SK-N-MC (cell line): ENCODE measurements around the gene UBE2F.
"Not testable (repeated sequence)": the region's sequence is repeated elsewhere in the genome, so short reads cannot be mapped to it uniquely, and the experiment has no call there.

Experiments used
- DNase-seq: peaks from one replicate; pipeline ENCODE4 v3.0.0-alpha.2; 2011; ENCODE audit warnings: low read depth, low spot score
- H3K27ac ChIP-seq: fragments of 200-600 bp; sonication (generic); 2 replicates; pipeline ENCODE4 v1.5.1; 2016; ENCODE audit warnings: mixed run types
- H3K36me3 ChIP-seq: fragments of 200-600 bp; sonication (generic); 2 replicates; pipeline ENCODE4 v1.6.1; 2017; ENCODE audit warnings: antibody characterized with exemption, low read length, mixed read lengths; ENCODE audit not compliant: insufficient read depth
- H3K4me3 ChIP-seq: fragments of 200-600 bp; sonication (generic); 2 replicates; pipeline ENCODE4 v1.5.1; 2016
- H3K9ac ChIP-seq: fragments of 200-600 bp; sonication (generic); 2 replicates; pipeline ENCODE4 v1.8.0; 2017; ENCODE audit warnings: mixed run types, mixed read lengths; ENCODE audit not compliant: insufficient read length
- H3K9me3 ChIP-seq: fragments of 200-600 bp; sonication (generic); 2 replicates; pipeline ENCODE4 v1.6.1; 2017; ENCODE audit warnings: low read depth, mild to moderate bottlenecking, antibody characterized with exemption, low read length, moderate library complexity, mixed read lengths
- EZH2 ChIP-seq: fragments of 200-600 bp; sonication (generic); IDR thresholded peaks from one replicate; pipeline ENCODE4 v1.6.1; 2017; ENCODE audit warnings: antibody characterized with exemption
- FOXP2 ChIP-seq: optimal IDR thresholded peaks from 2 replicates; pipeline ENCODE3; 2011; ENCODE audit warnings: mild to moderate bottlenecking, moderate library complexity; ENCODE audit not compliant: insufficient read depth; ENCODE audit errors: extremely low read length, control extremely low read depth
- POLR2AphosphoS5 ChIP-seq: IDR thresholded peaks from 2 replicates; pipeline ENCODE4 v1.6.1; 2012; ENCODE audit warnings: mild to moderate bottlenecking, low read depth, low read length, borderline replicate concordance

Gene UBE2F

GRCh38 chr2:237955640-237956401, 11.0 kb upstream of the UBE2F start:
- H3K9me3 ChIP-seq = no peaks in the 10 kb centered on the region
- DNase-seq = no peak
- 0 out of 2 replicates have a peak overlapping the region, but pooled peaks have one; percentile 68 for H3K27ac ChIP-seq
- no peaks in the 10 kb centered on the region for H3K36me3 ChIP-seq
- H3K9ac ChIP-seq = no peak overlapping the region
- TF ChIP-seq POLR2AphosphoS5 = no peak
- H3K4me3 ChIP-seq = no peak overlapping the region

DNA sequence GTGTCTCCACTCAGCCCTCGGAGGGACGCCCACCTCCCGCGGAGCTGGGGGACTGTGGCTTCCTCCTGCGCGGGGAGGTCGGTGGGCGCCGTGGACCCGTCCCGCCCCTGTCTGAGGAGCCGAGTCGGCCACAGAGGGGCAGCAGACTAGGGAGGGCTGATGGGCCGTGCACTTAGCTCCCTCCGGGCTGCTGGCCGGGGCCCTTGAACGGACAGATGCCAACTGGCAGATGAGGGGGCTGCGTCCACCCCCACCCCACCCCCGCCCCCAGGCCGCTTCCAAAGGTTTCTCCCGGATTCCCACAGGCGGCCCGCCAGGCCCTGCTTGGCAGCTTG, 10.4 kb upstream of the UBE2F start:
- Histone ChIP-seq H3K36me3 (no peaks in the 10 kb centered on the region), H3K27ac (no peak overlapping the region), H3K4me3 (no peak overlapping the region), H3K9me3 (no peaks in the 10 kb centered on the region), H3K9ac (no peak overlapping the region)
- TF ChIP-seq EZH2 (no peak), POLR2AphosphoS5 (no peak), FOXP2 (no peak)
- DNase-seq = no peak

GRCh38 chr2:237961637-237962036, 5.2 kb upstream of the UBE2F start:
- Histone ChIP-seq H3K36me3 (no peaks in the 10 kb centered on the region), H3K9ac (no peak overlapping the region), H3K27ac (no peak overlapping the region), H3K9me3 (peaks cover 2% of the 10 kb centered on the region), H3K4me3 (no peak overlapping the region)
- TF ChIP-seq EZH2 (no peak), FOXP2 (no peak), POLR2AphosphoS5 (no peak)
- no peak for DNase-seq

DNA sequence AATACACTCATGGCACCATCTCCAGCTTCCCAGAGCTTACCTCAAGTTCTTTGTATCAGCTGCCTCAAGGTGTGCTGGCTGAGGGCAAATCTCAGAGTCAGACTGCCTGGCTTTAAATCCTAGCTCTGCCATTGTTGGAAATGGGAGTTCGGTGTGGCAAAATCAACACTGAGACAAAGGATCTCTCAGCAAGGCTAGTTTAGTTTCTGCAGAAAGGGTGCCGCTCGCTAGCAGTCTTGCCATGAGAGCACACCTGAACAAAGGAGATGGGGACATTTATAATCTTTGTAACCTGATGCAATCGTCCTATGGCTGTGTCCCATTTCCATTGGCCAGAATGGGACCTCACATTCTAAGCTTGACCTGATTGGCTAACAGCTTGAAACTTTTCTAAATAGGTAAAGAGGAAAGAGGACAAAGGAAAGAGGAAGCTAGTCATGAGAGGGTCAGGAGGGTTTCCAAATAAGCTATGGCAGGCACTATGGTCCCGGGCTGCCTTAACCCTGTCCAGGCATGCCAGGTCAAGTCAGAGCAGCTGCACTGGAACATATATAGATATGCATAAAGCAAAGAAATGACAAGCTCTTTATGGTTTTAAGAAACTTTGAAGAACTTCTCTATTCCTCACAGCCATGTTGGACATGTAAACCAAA, 4.3 kb upstream of the UBE2F start:
- no peak for DNase-seq
- H3K9me3 ChIP-seq = peaks cover 2% of the 10 kb centered on the region
- no peak overlapping the region for H3K4me3 ChIP-seq
- no peak overlapping the region for H3K9ac ChIP-seq
- no peak overlapping the region for H3K27ac ChIP-seq
- H3K36me3 ChIP-seq = no peaks in the 10 kb centered on the region
- no peak for TF ChIP-seq EZH2
- no peak for TF ChIP-seq FOXP2
- TF ChIP-seq POLR2AphosphoS5 = no peak

DNA sequence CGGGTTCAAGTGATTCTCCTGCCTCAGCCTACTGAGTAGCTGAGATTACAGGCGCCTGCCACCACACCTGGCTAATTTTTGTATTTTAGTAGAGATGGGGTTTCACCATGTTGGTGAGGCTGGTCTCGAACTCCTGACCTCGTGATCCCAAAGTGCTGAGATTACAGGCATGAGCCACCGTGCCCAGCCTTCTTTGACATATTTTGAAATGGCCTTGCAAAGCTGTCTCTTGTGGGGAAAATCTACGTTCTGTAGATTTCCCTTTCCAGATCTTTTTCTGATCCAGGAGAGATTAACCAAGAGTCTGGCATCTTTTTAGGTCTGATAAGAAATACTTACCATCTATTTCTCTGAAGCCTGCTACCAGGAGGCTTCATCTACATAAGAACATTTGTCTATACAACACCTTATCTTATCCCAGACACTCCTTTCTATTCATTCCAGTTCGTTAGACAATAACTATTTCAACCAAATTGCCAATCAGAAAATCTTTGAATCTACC, 3.3 kb upstream of the UBE2F start:
- H3K4me3 ChIP-seq, DNase-seq, H3K9me3 ChIP-seq, H3K27ac ChIP-seq, H3K9ac ChIP-seq, H3K36me3 ChIP-seq: not testable (repeated sequence)

DNA sequence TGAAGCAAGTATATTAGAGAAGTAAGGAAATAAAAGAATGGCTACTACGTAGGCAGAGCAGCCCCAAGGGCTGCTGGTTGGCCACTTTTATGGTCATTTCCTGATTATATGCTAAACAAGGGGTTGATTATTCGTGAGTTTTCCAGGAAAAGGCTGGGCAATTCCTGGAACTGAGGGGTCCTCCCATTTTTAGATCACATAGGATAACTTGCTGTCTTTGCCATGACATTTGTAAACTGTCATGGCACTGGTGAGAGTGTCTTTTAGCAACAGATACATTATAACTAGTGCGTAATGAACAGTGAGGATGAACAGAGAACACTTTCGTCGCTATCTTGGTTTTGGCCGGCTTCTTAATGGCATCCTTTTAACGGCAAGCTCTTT, 2.6 kb upstream of the UBE2F start:
- H3K27ac ChIP-seq = no peak overlapping the region

GRCh38 chr2:237964578-237965404, 2.0 kb upstream of the UBE2F start:
- no peaks in the 10 kb centered on the region for H3K36me3 ChIP-seq
- no peak overlapping the region for H3K4me3 ChIP-seq
- H3K9ac ChIP-seq = no peak overlapping the region
- DNase-seq = no peak
- no peak overlapping the region for H3K27ac ChIP-seq
- no peak for TF ChIP-seq POLR2AphosphoS5
- TF ChIP-seq FOXP2 = no peak
- no peak for TF ChIP-seq EZH2
- peaks cover 2% of the 10 kb centered on the region for H3K9me3 ChIP-seq

More for the DNA sequence above, 2.6 kb upstream of the UBE2F start:
- Histone ChIP-seq H3K9ac (no peak overlapping the region), H3K36me3 (no peaks in the 10 kb centered on the region), H3K4me3 (no peak overlapping the region), H3K9me3 (peaks cover 2% of the 10 kb centered on the region)
- TF ChIP-seq POLR2AphosphoS5 (no peak), FOXP2 (no peak)
- no peak for DNase-seq

DNA sequence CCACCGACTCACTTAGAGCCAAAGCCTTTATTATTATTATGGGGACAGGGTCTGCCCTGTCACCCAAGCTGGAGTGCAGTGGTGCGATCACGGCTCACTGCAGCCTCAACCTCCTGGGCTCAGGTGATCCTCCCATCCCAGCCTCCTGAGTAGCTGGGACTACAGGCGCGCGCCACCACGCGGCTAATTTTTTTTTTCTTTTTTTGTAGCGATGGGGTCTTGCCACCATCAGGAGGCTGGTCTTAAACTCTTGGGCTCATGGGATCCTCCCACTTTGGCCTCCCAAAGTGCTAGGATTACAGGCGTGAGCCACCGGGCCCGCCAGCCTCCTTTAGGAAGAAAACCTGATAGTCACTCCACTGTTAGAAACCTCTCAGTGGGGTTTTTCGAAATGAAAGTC, 970 bp upstream of the UBE2F start:
- H3K9ac ChIP-seq, H3K9me3 ChIP-seq, H3K27ac ChIP-seq, H3K36me3 ChIP-seq, H3K4me3 ChIP-seq, DNase-seq: not testable (repeated sequence)
